Nucleus accumbens (tissue), 56 donors: ENCODE results near the gene MPP1.
"Not testable (repeated sequence)": the region's sequence is repeated elsewhere in the genome, so short reads cannot be mapped to it uniquely, and the experiment has no call there.

ENCODE experiments used
- DNase-seq, 56 donors: peaks; one replicate each; lab custom pipeline; 2025; lab: John Stamatoyannopoulos, UW

MPP1 gene

GRCh38 chrX:154804957-154805695 is at the start of gene MPP1:
MPP1 (minus strand) TSS chrX:154805485; CDS start chrX:154805373, 112 bp downstream.
- peak in 55 of 56 donors; percentile 4 to 76 (median 48) for DNase-seq

DNA sequence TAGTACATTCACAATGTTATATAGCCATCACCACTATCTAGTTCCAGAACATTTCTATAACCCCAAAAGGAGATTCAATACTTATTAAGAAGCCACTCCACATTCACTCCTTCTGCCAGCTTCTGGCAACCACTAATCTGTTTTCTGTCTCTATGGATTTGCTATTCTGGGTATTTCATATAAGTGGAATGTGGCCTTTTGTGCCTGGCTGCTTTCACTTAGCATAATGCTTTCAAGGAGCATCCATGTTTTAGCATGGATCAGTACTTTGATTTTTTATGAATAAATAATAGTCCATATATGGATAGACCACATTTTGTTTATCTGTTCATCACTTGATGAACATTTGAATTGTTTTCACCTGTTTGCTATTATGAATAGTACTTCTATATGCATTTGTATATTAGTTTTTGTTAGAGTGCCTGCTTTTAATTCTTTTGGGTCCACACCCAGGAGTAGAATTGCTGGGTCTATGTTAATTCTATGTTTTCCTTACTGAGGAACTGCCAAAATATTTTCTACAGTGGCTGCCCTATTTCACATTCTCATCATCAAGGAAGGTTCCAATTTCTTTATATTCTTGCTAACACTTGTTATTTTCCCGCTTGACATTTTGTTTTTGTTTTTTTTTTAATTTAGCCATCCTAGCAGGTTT is 45.8 kb upstream of the MPP1 start:
- no peak for DNase-seq

GRCh38 chrX:154840856-154841255 is 35.6 kb upstream of the MPP1 start:
- DNase-seq = peak in 1 of 56 donors; percentile 1

DNA sequence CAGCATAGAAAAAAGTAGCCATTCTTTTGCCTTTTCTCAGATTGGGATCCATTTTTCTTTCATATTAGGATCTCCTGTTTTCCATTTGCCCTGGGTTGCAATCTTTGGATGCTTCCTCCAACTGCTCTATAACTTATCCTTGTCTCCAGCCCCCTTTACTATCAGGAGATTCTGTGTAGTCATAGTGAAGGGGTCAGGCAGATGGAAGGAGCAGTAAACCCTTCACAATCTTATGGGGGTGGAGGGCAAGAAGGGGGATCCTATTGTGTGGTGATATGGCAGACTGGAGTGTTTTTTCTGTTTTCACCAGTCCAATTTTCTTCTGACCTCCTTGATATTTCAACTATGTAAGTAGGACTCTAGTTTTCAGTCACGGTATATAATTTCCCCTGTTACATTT is 30.9 kb upstream of the MPP1 start:
- DNase-seq = no peak

DNA sequence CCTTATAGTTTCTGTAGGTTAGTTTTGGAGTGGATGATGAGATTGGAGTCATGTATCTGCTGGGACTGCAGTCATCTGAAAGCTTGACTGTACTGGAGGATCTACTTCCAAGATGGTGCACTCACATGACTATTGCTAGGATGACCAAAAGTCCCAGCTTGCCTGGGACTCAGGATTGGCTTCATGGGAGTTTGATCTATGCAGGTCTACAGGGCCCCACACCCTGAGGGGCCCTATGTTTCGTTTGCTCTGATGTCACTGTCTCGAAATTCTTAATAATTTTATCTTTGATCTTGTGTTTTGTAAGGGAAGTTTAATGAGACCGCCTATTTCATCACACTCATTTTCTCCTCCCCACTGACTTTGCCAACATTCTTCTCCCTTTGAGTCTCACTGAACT is 29.3 kb upstream of the MPP1 start, which contains the start of gene SMIM9:
SMIM9 (minus strand) TSS at position 101 of the 400 bp plus-strand sequence. CDS start 3,806 bp downstream, outside the sequence.
- DNase-seq = no peak

DNA sequence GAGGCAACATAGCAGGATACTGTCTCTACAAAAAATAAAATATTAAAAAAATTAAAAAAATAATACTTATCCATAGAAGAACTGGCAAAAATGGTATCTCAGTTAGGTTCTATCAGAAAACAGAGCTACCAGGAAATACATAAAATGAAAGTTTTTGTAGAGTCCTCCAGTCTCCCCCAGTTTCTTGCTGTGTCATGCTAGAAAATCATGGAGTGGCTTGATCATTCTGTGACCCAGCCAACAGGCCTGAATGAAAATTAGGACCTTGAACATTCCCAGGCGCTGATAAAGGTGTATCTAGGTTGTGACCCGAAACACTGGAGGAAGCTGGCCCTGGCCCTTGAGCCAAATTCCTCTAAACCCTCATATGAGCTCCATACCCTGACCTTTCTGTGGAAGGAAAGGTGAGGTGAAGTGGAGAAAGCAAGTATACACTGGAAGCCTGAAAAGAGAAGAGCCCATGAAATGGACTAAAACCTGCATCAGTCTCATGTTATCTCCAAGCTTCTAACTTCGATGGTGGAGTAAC is 28.5 kb upstream of the MPP1 start:
- DNase-seq = no peak

GRCh38 chrX:154829926-154830442 is 24.7 kb upstream of the MPP1 start:
- no peak for DNase-seq

DNA sequence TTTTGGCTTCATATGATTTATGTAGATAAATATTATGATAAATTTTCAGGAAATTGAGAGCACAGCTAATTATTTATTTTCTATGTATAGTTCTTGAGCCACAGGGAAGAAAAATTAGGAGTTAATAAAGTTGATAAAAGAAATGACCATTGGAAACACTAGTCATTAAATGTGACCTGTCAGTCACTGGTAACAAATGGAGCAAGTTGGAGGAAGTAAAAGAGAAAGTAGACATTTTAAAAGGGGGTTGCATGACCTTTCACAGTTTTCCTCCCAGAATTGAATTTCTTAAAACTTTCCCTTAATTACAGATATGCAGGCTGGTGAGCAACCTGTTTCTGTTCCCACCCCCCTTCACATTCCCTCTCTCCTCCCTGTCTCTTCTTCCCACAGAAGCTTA is 23.8 kb upstream of the MPP1 start:
- no peak for DNase-seq

- DNase-seq = no peak
These were observed 22.7 kb upstream of the MPP1 start for GRCh38 chrX:154828016-154828408.

DNA sequence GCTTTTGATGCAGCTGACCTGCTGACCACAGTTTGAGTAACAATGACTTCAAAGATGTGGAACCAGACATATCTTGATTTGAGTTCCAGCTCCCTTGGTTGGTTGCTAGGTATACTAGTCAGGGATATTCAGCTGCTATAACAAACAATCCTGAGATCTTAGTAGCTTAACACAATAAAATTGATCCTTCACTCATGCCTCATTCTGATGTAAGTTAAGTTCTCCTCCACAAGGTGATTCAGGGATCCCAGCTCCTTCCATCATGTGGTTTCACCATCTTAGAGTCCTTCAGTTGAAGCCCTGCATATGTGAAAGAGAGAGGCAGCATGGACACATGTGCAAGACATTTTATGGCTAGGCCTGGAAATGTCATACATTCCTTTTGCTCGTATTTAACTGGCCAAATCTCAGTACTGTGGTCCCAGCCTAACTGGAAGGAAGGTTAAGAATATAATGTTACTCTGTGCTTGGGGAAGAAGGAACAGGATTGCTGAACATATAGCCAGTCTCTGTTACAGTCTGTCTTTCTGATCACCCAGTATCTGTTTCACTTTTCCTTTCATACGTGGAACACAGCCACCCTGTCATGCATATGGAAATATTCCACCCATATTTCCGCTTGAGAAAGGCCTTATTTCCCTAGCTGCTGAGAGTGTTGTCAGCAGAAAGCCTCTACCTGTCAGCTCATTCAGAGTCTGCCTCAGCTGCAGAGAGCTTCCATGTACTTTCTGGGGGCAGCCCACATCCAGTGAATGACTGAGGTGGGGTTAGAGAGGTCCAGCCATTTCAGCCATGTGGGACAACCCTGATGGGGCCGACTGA is 22.1 kb upstream of the MPP1 start:
- no peak for DNase-seq

- not testable (repeated sequence) for DNase-seq
These were observed 20.3 kb upstream of the MPP1 start for GRCh38 chrX:154825586-154825985.

DNA sequence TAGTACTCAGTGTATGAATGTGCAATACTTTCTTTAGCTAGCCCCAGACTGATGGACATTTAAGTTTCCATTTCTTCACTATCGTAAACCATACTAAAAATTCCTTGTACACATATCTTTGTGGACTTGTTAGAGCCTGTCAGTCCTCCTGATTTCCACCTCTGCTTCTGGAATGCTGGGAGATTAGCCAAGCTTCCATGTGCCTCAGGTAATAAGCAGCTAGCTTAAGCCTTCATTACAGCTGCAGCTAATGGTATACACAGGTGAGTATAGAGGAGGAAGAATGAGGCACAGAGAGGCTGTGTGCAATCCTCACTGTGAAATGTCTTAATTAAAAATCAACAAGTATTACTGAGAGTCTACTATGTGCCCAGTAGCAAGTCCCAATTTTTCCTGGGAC is 19.4 kb upstream of the MPP1 start:
- DNase-seq = no peak

DNA sequence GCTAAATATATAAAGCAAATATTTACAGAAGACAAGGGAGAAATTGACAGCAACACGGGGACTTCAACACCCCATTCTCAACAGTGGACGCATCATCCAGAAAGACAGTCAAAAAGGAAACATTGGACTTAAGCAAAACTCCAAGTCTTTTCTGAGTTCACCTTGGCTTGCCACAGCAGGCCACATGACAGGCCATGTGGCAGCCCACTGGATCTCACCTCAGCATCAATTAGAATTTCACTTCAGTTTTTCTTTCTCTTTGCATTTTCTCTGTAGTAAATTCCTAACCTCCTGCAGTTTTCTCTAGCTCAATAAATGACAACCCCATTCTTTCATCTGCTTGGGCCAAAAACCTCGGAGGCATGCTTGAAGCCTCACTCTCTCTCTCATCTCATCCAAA is 16.7 kb upstream of the MPP1 start:
- DNase-seq = no peak

DNA sequence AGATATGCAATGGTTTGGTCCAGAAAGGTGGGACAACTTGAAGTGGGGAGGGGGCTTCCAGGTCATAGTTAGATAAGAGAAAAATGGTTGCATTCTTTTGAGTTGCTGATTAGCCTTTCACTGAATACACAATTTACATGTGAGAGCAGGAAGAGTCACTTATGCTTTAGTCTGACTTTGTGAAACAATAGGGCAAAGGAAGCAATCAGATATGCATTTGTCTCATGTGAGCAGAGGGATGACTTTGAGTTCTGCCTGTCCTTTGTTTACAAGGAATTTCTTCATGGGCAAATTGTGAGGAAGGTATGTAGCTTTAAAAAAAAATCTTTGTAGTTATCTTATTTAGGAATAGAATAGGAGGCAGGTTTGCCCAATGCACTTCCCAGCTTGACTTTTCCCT is 16.2 kb upstream of the MPP1 start:
- no peak for DNase-seq

DNA sequence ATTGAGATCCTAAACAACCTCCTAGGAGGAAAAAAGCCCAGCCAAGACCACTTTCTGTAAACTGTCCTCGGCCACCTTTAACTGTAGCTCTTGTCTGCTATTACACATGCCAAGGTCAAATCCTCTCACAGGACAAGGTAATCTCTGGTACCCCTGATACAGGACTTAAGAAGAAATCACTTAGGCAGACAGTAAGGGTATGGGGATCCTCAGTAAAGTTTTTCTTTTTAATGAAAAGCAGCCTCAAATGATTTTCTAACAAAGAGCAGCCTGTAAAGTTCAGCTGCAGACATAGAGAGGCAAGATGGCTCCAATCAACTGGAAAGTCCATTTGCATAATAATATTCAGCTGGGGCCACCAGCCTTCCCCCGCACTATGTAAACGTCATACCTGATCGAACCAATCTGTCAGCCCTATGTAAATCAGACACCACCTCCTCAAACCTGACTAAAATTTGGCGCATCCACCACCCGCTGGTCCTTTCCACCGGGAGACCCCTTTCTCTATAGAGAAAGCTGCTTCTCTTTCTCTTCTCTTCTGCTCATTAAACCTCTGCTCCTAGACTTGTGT is 14.6 kb upstream of the MPP1 start:
- no peak for DNase-seq

GRCh38 chrX:154818916-154819770 is 13.9 kb upstream of the MPP1 start:
- no peak for DNase-seq

DNA sequence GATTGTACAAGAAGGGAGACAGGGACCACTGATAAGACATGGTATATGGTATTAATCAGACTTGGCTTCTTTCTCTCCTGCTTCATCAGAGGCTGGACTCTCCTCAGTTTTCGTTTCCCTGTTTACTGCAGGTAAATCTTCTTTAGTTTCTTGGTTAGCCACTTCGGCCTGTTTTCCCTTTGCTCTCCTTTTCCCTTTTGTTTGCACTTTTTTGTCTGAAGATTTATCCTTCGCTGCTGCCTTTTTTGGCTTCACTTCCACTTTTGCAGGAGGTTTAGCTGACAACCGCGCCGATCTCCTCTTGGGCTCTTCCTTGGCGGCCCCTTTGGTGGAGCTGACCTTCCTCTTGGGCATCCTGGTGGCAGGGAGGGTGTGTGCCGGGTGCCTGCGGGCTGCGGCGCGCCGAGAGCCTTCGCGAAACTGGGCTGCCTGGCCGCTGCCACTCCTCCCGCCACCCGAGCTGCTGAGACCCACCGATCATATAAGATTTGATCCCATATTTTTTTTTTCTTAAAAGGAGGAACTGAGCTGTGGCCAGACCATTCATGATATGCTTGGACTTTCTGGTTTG is 11.8 kb upstream of the MPP1 start:
- not testable (repeated sequence) for DNase-seq

DNA sequence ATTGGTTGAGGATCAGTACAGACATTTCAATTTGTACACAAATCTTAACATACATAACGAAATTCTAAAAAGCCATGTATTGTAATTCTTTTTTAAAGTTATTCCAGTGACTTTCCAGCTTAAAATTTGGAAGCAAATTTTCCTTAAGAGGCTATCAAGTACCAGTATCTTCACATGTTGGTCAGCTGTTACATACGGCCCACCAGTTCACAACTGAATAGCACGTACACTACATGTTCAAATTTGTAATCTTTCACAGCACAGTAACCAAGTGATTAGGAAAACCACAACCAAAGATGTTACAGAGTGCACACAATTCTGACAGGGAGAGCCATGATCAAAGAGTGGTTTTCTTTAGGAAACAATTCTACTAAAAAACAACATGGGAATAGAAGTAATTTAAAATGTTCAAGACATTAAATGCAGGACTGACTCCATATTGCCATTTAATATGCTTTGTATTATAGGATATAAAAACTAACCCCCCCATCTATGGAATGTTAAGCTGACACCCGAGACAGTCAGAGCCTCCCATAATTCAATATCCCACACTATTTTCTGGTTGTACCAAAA is 11.1 kb upstream of the MPP1 start:
- not testable (repeated sequence) for DNase-seq
